Vagina (tissue), 2 donors: ENCODE results near the gene PTPRN2.

Source experiments
- CTCF ChIP-seq, 3 experiments: fragments of 450-650 bp in 2 of 3; fragments of 200-600 bp in 1 of 3; sonication (generic) in 1 of 3; IDR thresholded peaks; one replicate each; pipeline ENCODE4 v1.5.1; 2017 to 2019; ENCODE audit warnings: antibody characterized with exemption in 3 of 3, mild to moderate bottlenecking in 2 of 3, moderate library complexity in 2 of 3
- POLR2A ChIP-seq, 2 donors: fragments of 450-650 bp; IDR thresholded peaks; one replicate each; pipeline ENCODE4 v1.6.1; 2017; ENCODE audit warnings: antibody characterized with exemption in 2 of 2, mild to moderate bottlenecking in 2 of 2, moderate library complexity in 2 of 2

DNA sequence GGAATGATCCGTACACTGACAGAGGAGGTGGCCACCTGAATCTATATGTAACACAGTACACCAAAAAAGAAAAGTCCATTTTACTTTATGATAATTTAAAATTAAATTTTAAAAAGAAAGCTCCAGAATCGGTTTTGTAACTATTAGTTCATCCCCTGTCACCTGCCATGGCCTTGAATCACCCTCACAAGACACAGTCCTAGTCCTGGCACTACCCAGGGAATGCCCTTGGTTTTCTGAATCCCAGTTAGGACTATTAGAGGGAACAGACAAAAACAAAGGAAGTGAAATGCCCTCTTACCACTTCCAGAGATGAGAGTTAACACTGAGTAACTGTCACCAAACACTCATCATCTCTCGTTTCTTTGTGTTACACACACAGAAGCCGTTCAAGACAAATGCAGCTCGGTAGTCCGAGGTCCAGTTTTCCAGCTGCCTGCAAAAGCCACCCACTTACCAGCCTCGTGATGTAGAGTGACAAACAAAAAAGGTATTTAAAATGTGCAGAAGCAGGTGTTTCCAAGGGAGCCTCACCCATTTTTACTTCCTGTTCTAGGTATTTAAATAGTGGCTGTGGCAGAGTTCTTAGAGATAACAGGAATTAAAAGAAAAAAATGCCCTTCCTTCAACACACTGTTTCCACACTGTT is 6.1 kb downstream of the PTPRN2 start:
- TF ChIP-seq POLR2A (IDR thresholded peaks at IDR 0.05), result no peak
- TF ChIP-seq CTCF (IDR thresholded peaks at IDR 0.05), result no peak
